Panc1 (cell line): ENCODE data around the gene SDC1. TPM values are rescaled to one million over a fixed set of nuclear protein-coding genes. Genes with fewer than 3 reads are reported as not detected.

Source experiments
- ATAC-seq: fragments of 200-7000 bp; cut with Tn5 transposase; 2 replicates; pipeline ENCODE4 v1.9.1; 2020; ENCODE audit warnings: mild to moderate bottlenecking, moderate library complexity
- BruUV-seq: library from RNA; stranded (reverse); fragments of 400-500 nt; replicated peaks from 2 replicates; lab custom pipeline; 2021; lab: Mats Ljungman, UMichigan
- CTCF ChIA-PET: fragments of 300-600 bp; sonication (Branson Sonifier 250); formaldehyde crosslinking; loops from one replicate; lab custom pipeline; 2022; ENCODE audit warnings: antibody characterized with exemption; lab: Charles Lee
- POLR2A ChIA-PET: fragments of 300-600 bp; sonication (Branson Sonifier 250); formaldehyde crosslinking; loops from one replicate; lab custom pipeline; 2022; ENCODE audit warnings: antibody characterized with exemption; lab: Charles Lee
- DNase-seq: peaks from one replicate; pipeline ENCODE4 v3.0.0-alpha.2; 2010; ENCODE audit warnings: low read depth, low spot score
- H3K27ac ChIP-seq: 2 replicates; pipeline ENCODE4 v1.5.1; 2011; ENCODE audit warnings: mild to moderate bottlenecking, low read length, inconsistent platforms
- H3K27me3 ChIP-seq: fragments of 200-500 bp; sonication (Bioruptor generic); 2 replicates; pipeline ENCODE4 v1.6.0; 2014; ENCODE audit warnings: low read length, inconsistent platforms; ENCODE audit not compliant: control insufficient read depth, insufficient read depth
- H3K36me3 ChIP-seq: fragments of 200-500 bp; sonication (Bioruptor generic); 2 replicates; pipeline ENCODE4 v1.5.1; 2014; ENCODE audit warnings: inconsistent platforms, mild to moderate bottlenecking, low read length, moderate library complexity; ENCODE audit not compliant: control insufficient read depth, insufficient read depth
- H3K4me1 ChIP-seq: 2 replicates; pipeline ENCODE4 v1.5.1; 2011; ENCODE audit warnings: inconsistent platforms, mild to moderate bottlenecking, low read length, moderate library complexity; ENCODE audit not compliant: control insufficient read depth, insufficient read depth
- H3K4me3 ChIP-seq, 2 experiments: 2 replicates each; pipeline ENCODE4 v1.5.1; 2011 to 2012; ENCODE audit warnings: low read depth in 2 of 2, low read length in 2 of 2, mild to moderate bottlenecking in 2 of 2, inconsistent platforms in 1 of 2, moderate library complexity in 1 of 2
- H3K9me3 ChIP-seq: fragments of 200-500 bp; sonication (Bioruptor generic); 2 replicates; pipeline ENCODE4 v1.5.1; 2014; ENCODE audit warnings: low read depth, mild to moderate bottlenecking, inconsistent platforms, low read length, moderate library complexity; ENCODE audit not compliant: control insufficient read depth, insufficient read depth
- POLR2AphosphoS5 ChIP-seq: IDR thresholded peaks from 2 replicates; pipeline ENCODE4 v1.6.1; 2012; ENCODE audit warnings: mild to moderate bottlenecking, low read depth, low read length, moderate library complexity
- SIN3A ChIP-seq: IDR thresholded peaks from 2 replicates; pipeline ENCODE4 v1.6.1; 2012; ENCODE audit warnings: low read depth, mild to moderate bottlenecking, low read length, moderate library complexity, borderline replicate concordance; ENCODE audit not compliant: insufficient read depth
- TCF7L2 ChIP-seq: IDR thresholded peaks from 2 replicates; pipeline ENCODE4 v1.6.1; 2011; ENCODE audit warnings: mild to moderate bottlenecking, low read depth, low read length, inconsistent platforms
- in situ Hi-C: cut with HindIII; loops from 2 replicates; pipeline ENCODE4 v1.10.0; 2016; ENCODE audit warnings: low sequenced_read_pairs, low pct_unique_long_range_greater_than_20kb
- intact Hi-C: fragments of 100-400 bp; cut with micrococcal nuclease; formaldehyde crosslinking; loops from one replicate; pipeline ENCODE4 v1.10.0; 2022; ENCODE audit not compliant: unreplicated experiment
- total RNA-seq: library from RNA; stranded (reverse); gene quantifications from one replicate; pipeline ENCODE4 v1.2.1, GENCODE V29; 2021; ENCODE audit not compliant: unreplicated experiment
- TF ChIP-seq, protein P1 (sequence below), 2 experiments: IDR thresholded peaks; 2 replicates each; pipeline ENCODE4 v1.6.1; 2011 to 2012; ENCODE audit warnings: low read depth in 2 of 2, control low read depth in 1 of 2, low read length in 1 of 2, mild to moderate bottlenecking in 1 of 2, moderate library complexity in 1 of 2; ENCODE audit not compliant: insufficient read depth in 1 of 2
- TF ChIP-seq, protein P2 (sequence below): fragments of 450-650 bp; IDR thresholded peaks from 2 replicates; pipeline ENCODE4 v1.5.1; 2017; ENCODE audit warnings: mild to moderate bottlenecking

The SDC1 gene
- total RNA-seq, 1 experiment from 2014 or later, result 93.0 TPM

DNA sequence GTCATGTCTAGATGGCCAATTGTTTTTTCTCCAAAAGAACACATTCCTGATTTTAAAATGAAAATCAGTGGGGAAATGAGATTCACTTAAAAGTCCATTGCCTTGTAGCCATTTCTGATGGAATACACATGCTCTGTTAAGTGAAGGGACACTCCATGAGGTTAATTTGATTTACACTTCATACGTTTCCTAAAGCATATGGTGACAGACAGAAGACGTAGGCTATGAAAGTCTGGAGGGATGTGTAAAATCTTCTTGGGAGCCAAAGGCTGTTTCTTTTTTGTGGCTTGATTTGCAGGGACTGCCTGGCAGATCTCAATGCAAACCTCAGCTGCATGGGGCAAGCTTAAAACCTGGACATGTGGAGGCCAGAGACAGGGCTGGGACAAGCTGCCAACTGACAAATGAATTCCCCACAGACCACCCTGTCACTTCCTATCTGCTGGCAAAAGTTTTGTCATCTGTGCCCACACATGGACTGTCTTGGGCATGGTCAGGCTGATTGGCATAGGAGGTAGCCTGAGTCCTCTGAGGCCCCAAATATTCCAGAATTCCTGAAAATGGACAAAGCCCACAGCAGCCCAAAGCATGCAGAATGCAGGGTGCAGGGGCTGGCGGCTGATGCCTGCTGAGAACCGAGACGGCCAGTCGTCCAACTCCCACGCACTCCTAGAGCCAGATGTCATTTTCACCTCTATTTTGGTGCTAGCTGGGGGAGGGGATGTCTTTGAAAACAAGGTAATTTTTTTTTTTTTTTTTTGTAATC, 73.9 kb downstream of the SDC1 start:
- Histone ChIP-seq H3K4me3 (no peak overlapping the region), H3K9me3 (no peaks in the 10 kb centered on the region), H3K27me3 (no peaks in the 10 kb centered on the region), H3K36me3 (no peaks in the 10 kb centered on the region), H3K4me1 (no peaks in the 10 kb centered on the region), H3K27ac (no peak overlapping the region)
- ChIA-PET CTCF (no interaction called here), POLR2A (no interaction called here)
- BruUV-seq, result no TSS peak
- ATAC-seq, result no peak
- DNase-seq, result no peak
- intact Hi-C loops (no loop called here), in situ Hi-C loops (no loop called here)
- TF ChIP-seq, protein P1, sequence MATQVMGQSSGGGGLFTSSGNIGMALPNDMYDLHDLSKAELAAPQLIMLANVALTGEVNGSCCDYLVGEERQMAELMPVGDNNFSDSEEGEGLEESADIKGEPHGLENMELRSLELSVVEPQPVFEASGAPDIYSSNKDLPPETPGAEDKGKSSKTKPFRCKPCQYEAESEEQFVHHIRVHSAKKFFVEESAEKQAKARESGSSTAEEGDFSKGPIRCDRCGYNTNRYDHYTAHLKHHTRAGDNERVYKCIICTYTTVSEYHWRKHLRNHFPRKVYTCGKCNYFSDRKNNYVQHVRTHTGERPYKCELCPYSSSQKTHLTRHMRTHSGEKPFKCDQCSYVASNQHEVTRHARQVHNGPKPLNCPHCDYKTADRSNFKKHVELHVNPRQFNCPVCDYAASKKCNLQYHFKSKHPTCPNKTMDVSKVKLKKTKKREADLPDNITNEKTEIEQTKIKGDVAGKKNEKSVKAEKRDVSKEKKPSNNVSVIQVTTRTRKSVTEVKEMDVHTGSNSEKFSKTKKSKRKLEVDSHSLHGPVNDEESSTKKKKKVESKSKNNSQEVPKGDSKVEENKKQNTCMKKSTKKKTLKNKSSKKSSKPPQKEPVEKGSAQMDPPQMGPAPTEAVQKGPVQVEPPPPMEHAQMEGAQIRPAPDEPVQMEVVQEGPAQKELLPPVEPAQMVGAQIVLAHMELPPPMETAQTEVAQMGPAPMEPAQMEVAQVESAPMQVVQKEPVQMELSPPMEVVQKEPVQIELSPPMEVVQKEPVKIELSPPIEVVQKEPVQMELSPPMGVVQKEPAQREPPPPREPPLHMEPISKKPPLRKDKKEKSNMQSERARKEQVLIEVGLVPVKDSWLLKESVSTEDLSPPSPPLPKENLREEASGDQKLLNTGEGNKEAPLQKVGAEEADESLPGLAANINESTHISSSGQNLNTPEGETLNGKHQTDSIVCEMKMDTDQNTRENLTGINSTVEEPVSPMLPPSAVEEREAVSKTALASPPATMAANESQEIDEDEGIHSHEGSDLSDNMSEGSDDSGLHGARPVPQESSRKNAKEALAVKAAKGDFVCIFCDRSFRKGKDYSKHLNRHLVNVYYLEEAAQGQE (IDR thresholded peaks at IDR 0.05; ENCODE audit: insufficient read depth in 1 of 2, low read depth in 2 of 2, low read length in 1 of 2), result no peak
- no peak for TF ChIP-seq POLR2AphosphoS5
- TF ChIP-seq, protein P2, sequence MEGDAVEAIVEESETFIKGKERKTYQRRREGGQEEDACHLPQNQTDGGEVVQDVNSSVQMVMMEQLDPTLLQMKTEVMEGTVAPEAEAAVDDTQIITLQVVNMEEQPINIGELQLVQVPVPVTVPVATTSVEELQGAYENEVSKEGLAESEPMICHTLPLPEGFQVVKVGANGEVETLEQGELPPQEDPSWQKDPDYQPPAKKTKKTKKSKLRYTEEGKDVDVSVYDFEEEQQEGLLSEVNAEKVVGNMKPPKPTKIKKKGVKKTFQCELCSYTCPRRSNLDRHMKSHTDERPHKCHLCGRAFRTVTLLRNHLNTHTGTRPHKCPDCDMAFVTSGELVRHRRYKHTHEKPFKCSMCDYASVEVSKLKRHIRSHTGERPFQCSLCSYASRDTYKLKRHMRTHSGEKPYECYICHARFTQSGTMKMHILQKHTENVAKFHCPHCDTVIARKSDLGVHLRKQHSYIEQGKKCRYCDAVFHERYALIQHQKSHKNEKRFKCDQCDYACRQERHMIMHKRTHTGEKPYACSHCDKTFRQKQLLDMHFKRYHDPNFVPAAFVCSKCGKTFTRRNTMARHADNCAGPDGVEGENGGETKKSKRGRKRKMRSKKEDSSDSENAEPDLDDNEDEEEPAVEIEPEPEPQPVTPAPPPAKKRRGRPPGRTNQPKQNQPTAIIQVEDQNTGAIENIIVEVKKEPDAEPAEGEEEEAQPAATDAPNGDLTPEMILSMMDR, result no peak
- TF ChIP-seq SIN3A, result no peak
- no peak for TF ChIP-seq TCF7L2

Other genes starting within 250 kb of the SDC1 start
- gene WDR35, start 235.0 kb downstream of the SDC1 start, total RNA-seq, result 13.8 TPM
- gene MATN3, start 212.5 kb downstream of the SDC1 start, total RNA-seq, result 3.5 TPM
- gene LAPTM4A, start 173.5 kb downstream of the SDC1 start, total RNA-seq, result 123 TPM
- 85.6 TPM for gene PUM2, start 125.7 kb upstream of the SDC1 start, total RNA-seq
- 38.9 TPM for gene RHOB, start 221.9 kb upstream of the SDC1 start, total RNA-seq